Measurements from ENCODE around the gene TULP3.
"Not testable (repeated sequence)": the region's sequence is repeated elsewhere in the genome, so short reads cannot be mapped to it uniquely, and the experiment has no call there.

Gene TULP3

DNA sequence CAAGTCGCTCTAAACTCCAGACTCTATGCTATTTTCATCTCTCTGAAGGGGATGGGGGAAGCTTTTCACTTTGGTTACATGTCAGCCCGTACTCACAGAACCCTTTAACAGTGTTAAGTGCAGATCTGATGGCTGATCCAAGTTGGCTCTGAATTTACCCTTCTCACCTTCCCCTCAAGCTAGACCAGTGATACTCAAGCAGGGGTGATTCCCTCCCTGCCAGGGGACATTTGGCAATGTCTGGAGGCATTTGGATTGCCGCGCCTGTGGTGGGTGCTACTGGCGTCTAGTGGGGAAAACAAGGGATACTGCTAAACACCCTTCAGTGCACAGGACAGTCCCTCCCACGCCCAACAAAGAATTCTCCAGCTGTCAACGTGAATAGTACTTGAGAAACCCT lies 27.8 kb upstream of the TULP3 start:
- Mint-ChIP-seq H3K9me3 (ENCODE audit: low read depth) (no peaks in the 10 kb centered on the region), H3K27ac (no peak overlapping the region), H3K4me3 (no peak overlapping the region), H3K4me1 (ENCODE audit: low read depth) (no peaks in the 10 kb centered on the region), H3K36me3 (no peaks in the 10 kb centered on the region), H3K27me3 (no peaks in the 10 kb centered on the region)

GRCh38 chr12:2863402-2863801 lies 27.3 kb upstream of the TULP3 start:
- not testable (repeated sequence) for H3K4me3 Mint-ChIP-seq; H3K4me1 Mint-ChIP-seq (ENCODE audit: low read depth); H3K36me3 Mint-ChIP-seq; H3K27ac Mint-ChIP-seq; H3K27me3 Mint-ChIP-seq; H3K9me3 Mint-ChIP-seq (ENCODE audit: low read depth)

DNA sequence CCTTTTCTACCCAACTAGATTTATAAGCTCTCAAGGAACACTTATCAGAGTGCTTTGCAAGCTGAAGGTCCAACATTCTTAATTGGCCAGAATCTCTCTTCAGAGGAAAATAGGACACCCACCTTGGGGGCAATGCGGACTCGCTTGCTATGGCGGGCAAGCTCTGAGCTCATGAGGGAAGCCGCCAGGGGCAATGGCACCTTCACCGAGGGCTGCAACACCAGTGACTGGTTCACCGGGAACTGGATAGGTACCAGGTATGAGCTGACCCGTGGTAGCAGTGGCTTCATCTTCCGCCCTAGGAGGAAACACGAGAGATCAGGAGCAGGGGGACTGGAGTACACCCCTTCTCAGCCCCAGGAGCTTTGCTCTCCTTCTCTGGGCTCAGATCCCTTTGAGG lies 26.5 kb upstream of the TULP3 start:
- H3K36me3 Mint-ChIP-seq = no peaks in the 10 kb centered on the region
- H3K27ac Mint-ChIP-seq = no peak overlapping the region
- no peaks in the 10 kb centered on the region for H3K27me3 Mint-ChIP-seq
- H3K4me1 Mint-ChIP-seq (ENCODE audit: low read depth) = peaks cover 6% of the 10 kb centered on the region
- no peaks in the 10 kb centered on the region for H3K9me3 Mint-ChIP-seq (ENCODE audit: low read depth)
- no peak overlapping the region for H3K4me3 Mint-ChIP-seq

DNA sequence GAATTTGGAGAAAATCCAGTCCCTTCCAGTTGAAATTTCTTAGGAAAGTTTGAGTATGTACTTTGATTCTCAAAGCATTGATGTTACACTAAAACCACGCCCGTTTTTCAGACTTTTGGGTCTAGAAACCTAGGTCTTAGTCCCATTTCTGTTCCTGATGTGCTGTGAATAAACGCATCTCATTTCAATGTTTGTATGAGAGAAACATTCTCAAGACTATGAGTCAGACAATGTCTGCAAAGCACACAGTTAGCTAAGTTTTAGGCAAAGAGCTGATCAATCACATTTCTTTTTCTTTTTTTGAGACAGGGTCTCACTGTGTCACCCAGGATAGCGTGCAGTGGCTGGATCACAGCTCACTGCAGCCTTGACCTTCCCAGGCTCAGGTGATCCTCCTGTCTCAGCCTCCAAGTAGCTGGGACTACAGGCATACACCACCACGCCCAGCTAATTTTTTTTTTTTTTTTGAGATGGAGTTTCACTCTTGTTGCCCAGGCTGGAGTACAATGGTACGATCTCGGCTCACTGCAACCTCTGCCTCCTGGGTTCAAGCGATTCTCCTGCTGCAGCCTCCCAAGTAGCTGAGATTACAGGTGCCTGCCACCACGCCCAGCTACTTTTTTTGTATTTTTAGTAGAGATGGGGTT lies 21.6 kb upstream of the TULP3 start:
- H3K9me3 Mint-ChIP-seq (ENCODE audit: low read depth); H3K27ac Mint-ChIP-seq; H3K36me3 Mint-ChIP-seq; H3K4me3 Mint-ChIP-seq; H3K4me1 Mint-ChIP-seq (ENCODE audit: low read depth); H3K27me3 Mint-ChIP-seq: not testable (repeated sequence)

DNA sequence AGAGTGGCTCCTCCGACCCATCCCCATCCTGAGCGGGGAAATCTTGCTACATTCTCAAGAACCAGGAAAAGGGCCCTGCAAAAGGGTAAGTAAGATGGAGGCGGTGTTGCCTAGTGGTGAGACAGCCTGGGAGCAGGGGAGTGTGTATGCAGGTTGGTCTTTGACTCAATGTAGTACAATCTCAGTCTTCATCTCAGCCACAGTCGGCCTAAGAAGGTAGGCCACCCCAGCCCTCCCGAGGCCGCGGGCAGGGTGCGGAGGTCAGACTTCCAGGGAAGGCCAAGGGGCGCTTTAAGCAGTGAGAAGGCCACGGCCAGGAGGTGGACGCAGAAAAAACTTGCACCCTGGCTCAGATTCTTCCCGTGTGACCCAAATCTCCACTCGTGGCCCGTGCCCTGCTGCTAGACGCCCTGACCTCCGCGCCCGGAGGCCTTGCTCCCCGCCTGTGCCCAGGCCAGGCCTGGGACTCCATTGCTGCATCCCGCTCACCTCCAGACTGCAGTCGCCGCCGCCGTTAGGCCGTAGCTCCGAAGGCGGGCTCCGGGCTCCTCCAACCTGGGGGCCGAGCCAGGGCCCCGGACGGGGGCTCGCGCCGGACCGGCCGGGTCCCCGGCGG lies 14.2 kb upstream of the TULP3 start:
- H3K4me1 Mint-ChIP-seq (ENCODE audit: low read depth) = peaks cover 34% of the 10 kb centered on the region
- H3K27me3 Mint-ChIP-seq = no peaks in the 10 kb centered on the region
- no peaks in the 10 kb centered on the region for H3K9me3 Mint-ChIP-seq (ENCODE audit: low read depth)
- H3K36me3 Mint-ChIP-seq = no peaks in the 10 kb centered on the region
- peak overlapping the region; percentile 89 for H3K4me3 Mint-ChIP-seq
- H3K27ac Mint-ChIP-seq = peak overlapping the region; percentile 46

DNA sequence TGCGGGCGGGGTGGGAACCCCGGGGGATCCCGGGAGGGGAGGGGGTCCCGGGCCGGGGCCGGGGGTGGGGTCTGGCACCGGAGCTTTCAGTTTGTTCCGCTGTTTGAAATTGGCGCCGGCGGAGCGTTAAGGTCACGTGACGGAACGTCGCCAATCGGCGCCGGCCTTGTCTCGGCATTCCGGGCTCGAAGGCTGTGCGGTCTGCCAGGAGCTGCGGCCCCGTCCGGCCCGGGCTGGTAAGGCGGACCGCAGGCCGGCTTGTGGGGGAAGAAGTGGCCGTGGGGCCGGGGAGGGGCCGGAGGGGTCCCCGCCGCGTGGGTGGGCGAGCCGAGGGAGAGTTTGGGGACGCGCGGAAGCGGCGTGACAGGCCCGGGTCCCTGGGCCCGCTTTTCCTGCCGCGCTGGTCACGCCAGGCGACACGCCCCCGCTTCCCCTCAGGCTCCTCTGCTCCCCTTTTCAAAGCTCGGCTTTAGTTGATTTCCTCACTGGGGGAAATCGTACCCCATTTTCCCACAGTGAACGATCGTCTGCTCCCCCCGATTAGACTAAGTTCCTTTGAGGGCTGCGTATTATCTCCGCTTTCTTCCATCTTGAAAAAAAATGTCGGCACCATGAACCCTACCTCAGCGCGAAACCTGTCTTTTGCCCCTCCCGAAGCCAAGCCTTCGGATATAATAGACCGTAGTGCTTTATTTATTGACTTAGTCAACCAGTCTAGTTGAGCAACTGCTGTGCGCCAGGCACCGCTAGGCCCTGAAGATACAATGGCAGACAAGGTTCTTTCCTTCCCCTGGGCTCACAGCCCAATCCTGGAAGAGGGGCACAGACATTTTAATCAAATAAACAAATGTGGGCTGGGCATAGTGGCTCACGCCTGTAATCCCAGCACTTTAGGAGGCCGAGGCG lies 13.4 kb upstream of the TULP3 start, which contains the start of the genes FOXM1 and RHNO1:
FOXM1 (minus strand) TSS at position 128 of the 906 bp plus-strand sequence. CDS start 2,696 bp downstream, outside the sequence.
RHNO1 (plus strand) TSS at position 177 of the 906 bp plus-strand sequence. CDS start 8,144 bp downstream, outside the sequence.
- Mint-ChIP-seq H3K36me3 (no peaks in the 10 kb centered on the region), H3K27ac (peak within 1 kb of the TSS; percentile 98), H3K4me3 (peak within 1 kb of the TSS; percentile 97), H3K27me3 (no peaks in the 10 kb centered on the region), H3K9me3 (ENCODE audit: low read depth) (no peaks in the 10 kb centered on the region), H3K4me1 (ENCODE audit: low read depth) (peaks cover 37% of the 10 kb centered on the region)

DNA sequence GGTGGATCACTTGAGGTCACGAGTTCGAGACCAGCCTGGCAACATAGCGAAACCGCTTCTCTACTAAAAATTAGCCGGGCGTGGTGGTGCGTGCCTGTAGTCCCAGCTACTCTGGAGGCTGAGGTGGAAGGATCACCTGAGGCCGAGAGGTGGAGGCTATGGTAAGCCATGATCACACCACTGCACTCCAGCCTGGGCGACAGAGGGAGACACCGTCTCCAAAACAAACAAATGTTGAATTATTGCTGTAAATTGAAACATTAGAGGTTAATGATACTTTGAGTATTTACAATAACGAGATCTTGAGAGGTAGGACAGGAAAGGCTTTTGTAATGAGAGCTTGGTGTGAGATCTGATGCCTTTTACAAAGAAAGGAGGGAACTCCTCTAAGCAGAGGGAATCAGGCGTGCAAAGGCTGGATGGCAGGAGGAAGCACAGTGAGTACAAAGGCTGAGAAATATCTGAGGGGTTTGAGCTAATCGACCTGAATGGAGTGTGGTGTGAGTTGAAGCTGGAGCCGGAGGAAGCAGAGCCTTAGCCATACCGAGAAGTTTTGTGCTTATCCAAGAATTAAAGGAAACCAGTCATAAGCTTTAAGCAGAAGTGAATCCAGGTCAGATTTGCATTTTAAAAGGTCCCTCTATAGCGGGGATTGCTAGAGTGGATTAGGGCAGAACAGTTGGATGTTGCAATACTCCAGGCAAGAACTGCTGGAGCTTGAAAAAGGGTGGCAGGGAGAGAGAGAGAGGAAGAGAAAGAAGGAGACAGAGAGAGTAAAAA lies 12.5 kb upstream of the TULP3 start:
- no peaks in the 10 kb centered on the region for H3K27me3 Mint-ChIP-seq
- no peaks in the 10 kb centered on the region for H3K36me3 Mint-ChIP-seq
- H3K27ac Mint-ChIP-seq = peak overlapping the region; percentile 98
- H3K4me1 Mint-ChIP-seq (ENCODE audit: low read depth) = peaks cover 37% of the 10 kb centered on the region
- no peaks in the 10 kb centered on the region for H3K9me3 Mint-ChIP-seq (ENCODE audit: low read depth)
- peak overlapping the region; percentile 97 for H3K4me3 Mint-ChIP-seq

GRCh38 chr12:2879853-2880252 lies 10.8 kb upstream of the TULP3 start:
- H3K36me3 Mint-ChIP-seq = no peaks in the 10 kb centered on the region
- no peak overlapping the region for H3K27ac Mint-ChIP-seq
- peak overlapping the region; percentile 7 for H3K4me3 Mint-ChIP-seq
- H3K4me1 Mint-ChIP-seq (ENCODE audit: low read depth) = peaks cover 40% of the 10 kb centered on the region
- no peaks in the 10 kb centered on the region for H3K27me3 Mint-ChIP-seq
- no peaks in the 10 kb centered on the region for H3K9me3 Mint-ChIP-seq (ENCODE audit: low read depth)

DNA sequence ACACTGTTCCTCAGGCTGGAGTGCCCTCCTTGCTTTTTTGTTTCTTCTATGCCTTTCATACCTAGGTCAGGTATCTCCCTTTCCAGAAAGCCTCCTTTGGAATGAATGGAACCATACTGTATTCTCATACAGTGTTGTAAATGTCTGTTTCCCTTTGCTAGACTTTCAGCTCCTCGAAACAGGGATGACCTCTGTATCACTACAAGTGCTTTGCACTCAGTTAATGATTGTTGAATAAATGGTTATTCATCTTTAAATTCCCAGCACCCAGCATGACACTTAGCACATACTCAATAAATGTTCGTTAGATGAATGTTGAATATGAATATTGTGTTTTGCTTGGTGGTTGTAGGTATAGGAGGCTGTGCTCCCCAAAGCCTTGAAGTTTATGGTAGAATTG lies 5.9 kb upstream of the TULP3 start:
- H3K27me3 Mint-ChIP-seq = no peaks in the 10 kb centered on the region
- no peaks in the 10 kb centered on the region for H3K9me3 Mint-ChIP-seq (ENCODE audit: low read depth)
- H3K36me3 Mint-ChIP-seq = no peaks in the 10 kb centered on the region
- no peak overlapping the region for H3K4me3 Mint-ChIP-seq
- peaks cover 17% of the 10 kb centered on the region for H3K4me1 Mint-ChIP-seq (ENCODE audit: low read depth)
- H3K27ac Mint-ChIP-seq = peak overlapping the region; percentile 19

DNA sequence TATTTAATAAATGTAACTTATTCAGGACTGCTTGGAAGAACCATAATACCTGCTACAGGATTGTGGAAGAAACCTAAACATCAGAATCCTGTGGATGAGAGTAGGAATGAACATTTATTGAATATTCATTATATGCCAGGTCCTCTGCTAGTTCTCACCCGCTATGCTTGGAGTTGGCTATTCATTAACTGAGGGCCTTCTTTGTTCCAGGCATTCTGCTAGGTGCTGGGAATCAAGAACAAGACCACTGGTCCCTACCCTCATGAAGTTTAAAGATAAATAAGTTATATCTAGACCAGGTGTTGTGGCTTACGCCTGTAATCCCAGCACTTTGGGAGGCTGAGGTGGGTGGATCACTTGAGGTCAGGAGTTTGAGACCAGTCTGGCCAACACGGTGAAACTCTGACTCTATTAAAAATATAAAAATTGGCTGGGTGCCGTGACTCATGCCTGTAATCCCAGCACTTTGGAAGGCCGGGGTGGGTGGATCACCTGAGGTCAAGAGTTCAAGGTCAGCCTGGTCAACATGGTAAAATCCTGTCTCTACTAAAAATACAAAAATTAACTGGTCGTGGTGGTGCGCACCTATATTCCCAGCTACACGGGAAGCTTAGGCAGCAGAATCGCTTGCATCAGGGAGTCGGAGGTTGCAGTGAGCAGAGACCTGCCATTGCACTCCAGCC lies 3.8 kb upstream of the TULP3 start:
- no peaks in the 10 kb centered on the region for H3K9me3 Mint-ChIP-seq (ENCODE audit: low read depth)
- peaks cover 23% of the 10 kb centered on the region for H3K4me1 Mint-ChIP-seq (ENCODE audit: low read depth)
- no peak overlapping the region for H3K27ac Mint-ChIP-seq
- H3K4me3 Mint-ChIP-seq = no peak overlapping the region
- H3K27me3 Mint-ChIP-seq = no peaks in the 10 kb centered on the region
- no peaks in the 10 kb centered on the region for H3K36me3 Mint-ChIP-seq

GRCh38 chr12:2890001-2890387 lies 697 bp upstream of the TULP3 start:
- H3K9me3 Mint-ChIP-seq (ENCODE audit: low read depth) = no peaks in the 10 kb centered on the region
- H3K36me3 Mint-ChIP-seq = no peaks in the 10 kb centered on the region
- H3K27ac Mint-ChIP-seq = peak overlapping the region; percentile 89
- H3K27me3 Mint-ChIP-seq = no peaks in the 10 kb centered on the region
- peaks cover 29% of the 10 kb centered on the region for H3K4me1 Mint-ChIP-seq (ENCODE audit: low read depth)
- H3K4me3 Mint-ChIP-seq = peak overlapping the region; percentile 96

DNA sequence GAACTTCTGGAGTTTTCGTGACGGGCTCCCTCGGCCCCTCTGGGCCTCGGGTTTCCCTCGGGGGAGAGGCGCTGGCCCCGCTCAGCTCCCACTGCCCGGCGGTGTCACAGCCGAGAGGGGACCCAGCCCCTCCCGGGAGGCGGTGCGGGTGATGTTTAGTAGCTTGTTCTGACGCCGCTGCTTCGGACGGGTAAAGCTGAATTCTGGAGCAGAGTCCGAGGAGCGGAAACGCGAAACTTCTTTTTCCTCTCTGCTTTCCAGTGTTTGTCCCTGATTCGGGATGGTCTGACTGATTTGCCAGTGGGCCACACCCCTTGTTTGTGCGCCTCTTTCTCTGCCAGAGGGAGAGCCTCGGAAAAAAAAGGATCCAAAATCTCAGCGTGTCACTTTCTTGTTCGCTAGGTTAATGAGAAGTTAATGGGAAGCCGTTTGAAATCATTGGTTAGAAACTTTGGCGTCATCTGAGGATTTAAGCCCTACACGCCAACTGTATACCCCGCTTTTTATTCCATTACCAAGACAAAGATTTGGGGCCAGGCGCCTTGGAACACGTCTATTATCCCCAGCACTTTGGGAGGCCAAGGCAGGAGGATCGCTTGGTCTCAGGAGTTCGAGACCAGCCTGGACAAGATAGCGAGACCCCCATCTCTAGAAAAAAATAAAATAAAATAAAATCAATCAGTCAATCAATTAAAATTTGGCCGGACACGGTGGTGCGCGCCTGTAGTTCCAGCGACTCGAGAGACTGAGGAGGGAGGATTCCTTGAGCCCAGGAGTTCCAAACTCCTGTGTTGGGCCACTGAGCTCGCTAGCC lies 756 bp downstream of the TULP3 start:
- no peak overlapping the region for H3K27ac Mint-ChIP-seq
- peak overlapping the region; percentile 96 for H3K4me3 Mint-ChIP-seq
- H3K9me3 Mint-ChIP-seq (ENCODE audit: low read depth) = no peaks in the 10 kb centered on the region
- H3K4me1 Mint-ChIP-seq (ENCODE audit: low read depth) = peaks cover 29% of the 10 kb centered on the region
- no peaks in the 10 kb centered on the region for H3K36me3 Mint-ChIP-seq
- H3K27me3 Mint-ChIP-seq = no peaks in the 10 kb centered on the region

- no peak overlapping the region for H3K27ac Mint-ChIP-seq
Measured at GRCh38 chr12:2892246-2892645, 1.6 kb downstream of the TULP3 start.

More at GRCh38 chr12:2892246-2892645, 1.6 kb downstream of the TULP3 start:
- Mint-ChIP-seq H3K9me3 (ENCODE audit: low read depth) (no peaks in the 10 kb centered on the region), H3K36me3 (no peaks in the 10 kb centered on the region), H3K4me1 (ENCODE audit: low read depth) (peaks cover 29% of the 10 kb centered on the region), H3K4me3 (peak overlapping the region; percentile 96), H3K27me3 (no peaks in the 10 kb centered on the region)
